Measurements from ENCODE around the gene ATP1A1.
A peak's percentile ranks its signal among the peaks of the same experiment; 100 is the strongest.

Gene ATP1A1

DNA sequence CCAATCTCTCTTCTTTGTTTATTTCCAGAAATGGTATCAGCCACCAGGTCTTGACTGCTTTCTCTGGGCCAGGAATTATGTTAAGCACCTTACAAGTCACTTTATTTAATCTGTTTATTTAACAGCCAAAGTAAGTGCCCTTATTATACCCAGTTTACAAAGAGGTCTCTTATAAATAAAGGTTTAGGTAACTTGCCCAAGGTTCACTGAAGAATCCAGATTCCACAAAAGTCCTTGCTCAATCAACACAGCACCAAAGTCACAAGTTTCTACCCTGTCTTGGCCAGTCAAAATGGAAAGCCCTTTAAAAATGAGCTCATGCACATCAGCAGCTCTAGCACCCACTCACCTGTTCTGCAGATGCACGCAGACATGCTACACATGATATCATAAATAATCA is 28.0 kb upstream of the ATP1A1 start:
- no peak for DNase-seq (ENCODE audit: low spot score)

DNA sequence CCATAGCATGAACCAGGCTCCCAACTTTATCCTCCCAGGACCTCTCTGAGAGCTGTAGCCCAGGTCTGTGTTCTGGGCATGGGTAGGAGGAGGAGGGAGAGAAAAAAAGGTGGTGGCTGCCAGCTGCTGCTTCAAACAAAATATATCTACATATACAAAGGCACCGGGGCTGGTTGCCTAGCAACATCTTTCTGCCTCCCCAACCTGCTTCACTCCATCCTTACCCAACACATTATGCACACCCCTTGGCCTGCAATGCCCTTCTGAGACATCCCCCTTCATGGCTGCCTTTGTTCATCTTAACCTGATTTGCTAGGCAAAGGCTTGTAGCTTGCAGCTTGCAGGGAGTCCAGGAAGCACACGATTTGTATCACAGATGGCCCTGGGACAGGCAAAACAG is 27.2 kb upstream of the ATP1A1 start:
- DNase-seq (ENCODE audit: low spot score): no peak

GRCh38 chr1:116346943-116347673 is 25.9 kb upstream of the ATP1A1 start:
- DNase-seq (ENCODE audit: low spot score): no peak

- no peak for DNase-seq (ENCODE audit: low spot score)
Measured at GRCh38 chr1:116347696-116348095, 25.3 kb upstream of the ATP1A1 start.

DNA sequence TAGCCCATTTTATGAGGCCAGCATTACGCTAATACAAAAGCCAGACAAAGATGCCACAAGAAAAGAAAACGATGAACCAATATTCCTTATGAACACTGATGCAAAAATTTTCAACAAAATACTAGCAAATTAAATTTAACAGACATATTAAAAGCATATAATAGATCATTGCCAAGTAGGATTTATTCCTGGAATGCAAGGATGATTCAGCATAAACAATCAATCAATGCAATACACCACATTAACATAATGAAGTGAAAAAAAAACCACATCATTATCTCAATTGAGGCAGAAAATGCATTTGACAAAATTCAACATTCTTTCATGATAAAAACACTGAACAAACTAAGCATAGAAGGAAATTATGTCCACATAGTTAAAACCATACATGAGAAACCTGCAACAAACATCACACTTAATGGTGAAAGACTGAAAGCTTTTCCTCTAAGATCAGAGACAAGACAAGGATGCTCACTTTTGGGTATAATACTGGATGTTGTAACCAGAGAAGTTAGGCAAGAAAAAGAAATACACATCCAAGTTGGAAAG is 22.9 kb upstream of the ATP1A1 start:
- DNase-seq (ENCODE audit: low spot score): no peak

- no peak for DNase-seq (ENCODE audit: low spot score)
Measured at GRCh38 chr1:116351914-116352313, 21.1 kb upstream of the ATP1A1 start.

DNA sequence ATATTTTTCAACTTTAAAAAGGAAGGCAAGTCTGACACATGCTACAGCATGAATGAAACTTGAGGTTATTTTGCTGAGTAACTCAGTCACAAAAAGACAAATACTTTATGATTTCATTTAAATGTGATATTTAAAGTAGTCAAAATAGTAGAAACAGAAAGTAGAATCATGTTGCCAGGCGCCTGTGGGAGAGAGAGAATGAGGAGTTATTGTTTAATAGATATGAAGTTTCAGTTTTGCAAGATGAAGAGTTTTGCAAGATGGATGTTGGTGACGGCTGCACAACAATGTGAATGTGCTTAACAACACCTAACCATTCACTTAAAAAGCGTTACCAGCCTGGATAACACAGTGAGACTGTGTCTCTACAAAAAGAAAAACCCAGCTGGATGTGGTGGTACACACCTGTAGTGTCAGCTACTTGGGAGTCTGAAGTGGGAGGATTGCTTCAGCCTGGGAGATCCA is 20.7 kb upstream of the ATP1A1 start:
- no peak for DNase-seq (ENCODE audit: low spot score)

DNA sequence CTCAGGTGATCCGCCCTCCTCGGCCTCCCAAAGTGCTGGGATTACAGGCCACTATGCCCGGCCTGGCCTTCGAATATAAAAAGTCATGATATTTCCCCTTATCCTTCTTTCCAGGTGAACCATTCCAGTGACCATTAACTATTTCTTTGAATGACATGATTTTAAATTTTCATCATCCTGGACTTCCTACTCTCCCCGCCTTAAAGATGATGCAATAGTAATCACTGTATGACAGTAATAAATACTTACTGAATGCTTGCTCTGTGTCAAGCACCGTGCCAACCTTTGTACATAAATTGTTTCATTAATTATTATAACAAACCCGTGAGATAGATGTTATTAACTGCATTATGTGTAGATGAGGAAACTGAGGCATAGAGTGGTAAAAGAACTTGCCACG is 19.9 kb upstream of the ATP1A1 start:
- DNase-seq (ENCODE audit: low spot score): no peak

GRCh38 chr1:116356067-116356466 is 17.0 kb upstream of the ATP1A1 start:
- DNase-seq (ENCODE audit: low spot score): no peak

DNA sequence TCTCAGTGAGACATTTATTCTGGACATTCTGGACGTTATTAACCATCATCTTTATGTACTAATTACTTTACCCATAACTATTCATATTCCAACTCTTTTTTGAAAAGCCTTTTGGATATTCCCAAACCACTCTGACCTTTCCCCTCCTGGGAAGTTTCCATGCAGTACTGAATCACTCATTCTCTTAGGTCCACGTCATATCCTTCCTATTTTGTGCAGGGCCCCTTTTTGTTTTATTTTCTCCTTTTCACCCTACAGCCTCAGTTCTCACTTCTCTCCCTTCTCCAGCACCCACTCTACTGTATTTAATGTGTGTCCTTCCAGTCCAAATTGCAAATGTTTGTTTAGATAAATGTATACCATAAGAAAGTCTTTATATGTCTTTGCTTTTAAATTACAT is 16.4 kb upstream of the ATP1A1 start:
- no peak for DNase-seq (ENCODE audit: low spot score)

- DNase-seq (ENCODE audit: low spot score): no peak
Measured at GRCh38 chr1:116357487-116357886, 15.6 kb upstream of the ATP1A1 start.

GRCh38 chr1:116359060-116359830 is 13.8 kb upstream of the ATP1A1 start:
- no peak for DNase-seq (ENCODE audit: low spot score)

DNA sequence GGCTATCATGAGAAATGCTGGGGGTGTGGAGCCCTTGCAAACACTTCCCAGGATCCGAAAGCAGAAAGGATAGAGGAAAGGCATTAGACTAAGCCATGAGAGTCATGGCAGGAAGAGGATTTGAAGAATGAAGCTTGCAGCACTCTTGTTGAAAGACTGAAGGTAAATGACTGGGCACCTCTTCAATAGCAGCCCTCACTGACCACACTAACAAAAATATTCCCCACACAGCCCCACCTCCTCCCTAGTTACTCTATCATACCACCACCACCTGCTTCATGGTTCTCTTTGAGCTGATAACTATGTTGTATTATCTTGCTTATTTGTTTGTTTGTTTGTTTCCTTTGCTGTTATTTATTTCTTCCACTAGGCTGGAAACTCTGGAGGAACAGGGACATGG is 13.2 kb upstream of the ATP1A1 start:
- no peak for DNase-seq (ENCODE audit: low spot score)

DNA sequence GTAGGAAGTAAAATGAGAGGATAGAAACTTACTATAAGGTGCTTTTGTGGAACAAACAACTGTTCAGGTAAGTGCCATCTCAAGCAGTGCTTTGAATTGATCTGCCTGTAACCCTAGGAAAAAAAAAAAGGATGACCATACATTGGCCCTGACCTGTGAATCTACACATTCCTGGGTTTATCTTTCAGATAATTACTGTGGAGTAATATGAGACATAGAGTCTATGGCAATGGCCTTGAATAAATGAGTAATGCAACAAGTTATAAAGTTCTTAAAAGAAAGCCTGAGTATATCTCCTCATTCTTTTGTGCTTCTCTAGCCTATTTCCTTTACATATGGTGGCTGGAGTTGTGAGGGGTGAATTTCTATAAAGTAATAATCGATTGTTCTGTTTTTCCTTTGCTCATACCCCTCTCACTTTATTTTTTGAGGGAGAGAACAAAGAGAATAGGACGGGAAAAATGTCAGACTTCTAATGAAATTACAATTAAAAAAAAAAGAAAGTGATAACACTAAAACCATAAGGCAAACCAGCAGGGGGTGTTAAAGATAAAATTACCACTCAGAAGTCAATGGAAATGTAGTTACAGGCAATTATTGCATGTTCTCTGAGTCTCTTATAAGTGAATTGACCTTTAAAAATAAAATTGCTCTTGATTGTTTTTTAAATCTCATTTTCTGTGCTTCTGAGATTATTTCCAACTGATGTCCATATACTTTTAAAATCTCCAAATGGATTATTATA is 12.4 kb upstream of the ATP1A1 start:
- DNase-seq (ENCODE audit: low spot score): peak; percentile 66

DNA sequence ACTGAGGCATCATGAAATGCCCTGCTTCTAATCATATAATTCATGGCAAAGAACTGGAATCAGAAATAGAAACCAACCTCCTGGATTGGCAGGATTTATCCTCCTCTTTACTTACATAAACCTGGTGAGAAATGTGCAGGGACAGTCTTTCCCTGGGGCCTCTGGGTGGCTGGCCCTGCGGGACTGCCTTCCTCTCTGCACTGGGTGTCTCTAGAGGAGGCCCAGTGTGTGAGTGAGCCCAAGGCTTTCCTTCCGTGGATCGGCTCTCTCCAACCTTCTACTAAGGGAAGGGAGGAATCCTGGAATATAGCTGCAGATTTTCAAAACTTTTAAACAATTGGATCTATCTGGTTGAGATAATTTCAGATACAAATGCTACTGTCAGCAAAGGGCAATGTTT is 11.4 kb upstream of the ATP1A1 start:
- DNase-seq (ENCODE audit: low spot score): no peak

DNA sequence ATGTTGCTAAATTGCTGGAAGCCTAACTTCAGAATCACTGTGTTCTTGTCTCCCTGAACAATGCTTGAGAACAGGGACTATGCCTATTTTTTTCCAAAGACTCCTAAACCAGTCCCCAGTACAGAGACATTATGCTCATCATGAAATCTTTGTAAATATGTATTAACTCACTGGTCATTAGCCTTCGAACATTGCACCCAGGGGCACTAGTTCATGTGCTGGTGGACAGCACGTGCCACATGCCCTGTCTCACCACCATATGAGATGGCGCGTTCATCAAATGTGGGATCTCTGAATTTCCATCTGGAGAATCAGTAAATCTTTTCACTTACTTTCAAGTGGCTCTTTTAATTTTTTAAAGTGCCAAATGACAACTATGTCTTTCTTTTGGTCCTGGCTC is 11.0 kb upstream of the ATP1A1 start:
- DNase-seq (ENCODE audit: low spot score): no peak

DNA sequence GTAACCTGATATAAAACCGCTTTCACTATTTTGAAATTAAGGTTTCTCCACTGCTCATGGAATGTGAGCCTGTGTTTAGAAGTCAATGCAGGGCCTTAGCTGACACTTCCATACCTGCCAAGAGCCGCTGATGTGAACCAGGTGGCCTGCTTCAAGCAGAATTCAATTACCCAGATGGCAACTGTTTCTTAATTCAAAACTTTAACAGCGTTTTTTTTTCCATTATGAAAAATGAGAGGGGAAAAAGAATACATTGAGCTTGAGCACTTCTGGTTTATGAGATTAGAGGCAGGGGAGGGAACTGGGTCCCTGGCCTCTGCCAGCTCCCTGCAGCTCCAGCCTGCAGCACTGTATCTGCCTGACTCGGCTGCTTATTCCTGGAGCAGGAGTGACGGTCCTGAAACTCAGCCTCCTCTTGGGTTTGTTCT is 7.7 kb upstream of the ATP1A1 start:
- DNase-seq (ENCODE audit: low spot score): no peak

GRCh38 chr1:116365857-116366256 is 7.2 kb upstream of the ATP1A1 start:
- no peak for DNase-seq (ENCODE audit: low spot score)

DNA sequence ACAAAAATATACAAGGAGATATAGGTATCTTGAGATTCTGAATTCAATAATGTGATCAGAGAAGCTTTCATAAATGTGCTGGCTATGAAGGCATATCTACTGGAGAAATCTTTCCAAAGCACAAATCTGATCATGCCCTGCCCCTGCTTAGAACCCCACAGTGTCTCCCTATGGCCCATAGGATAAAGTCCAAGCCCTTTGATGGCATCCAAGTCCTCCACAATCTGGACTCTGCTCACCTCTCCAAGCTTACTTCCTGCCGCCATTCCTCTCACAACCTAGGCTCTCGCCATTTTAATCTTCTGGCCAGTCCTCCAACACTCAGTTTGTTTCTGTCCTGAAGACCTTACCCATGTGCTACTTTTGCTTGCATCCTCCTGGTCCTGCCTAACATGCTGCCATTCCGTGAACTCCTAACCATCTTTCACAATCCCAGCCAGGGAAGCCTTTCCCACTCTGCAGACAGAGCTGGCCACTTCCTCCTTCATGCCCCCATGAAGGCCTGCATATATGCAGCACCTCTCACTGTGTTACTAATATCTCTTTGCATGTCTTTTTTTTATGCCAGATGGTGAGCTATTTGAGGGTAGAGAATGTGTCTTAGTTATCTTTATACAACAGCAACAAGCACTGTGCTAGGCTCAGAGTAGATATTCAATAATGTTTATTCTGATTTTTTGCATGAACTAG is 5.6 kb upstream of the ATP1A1 start:
- DNase-seq (ENCODE audit: low spot score): no peak

GRCh38 chr1:116368241-116368640 is 4.8 kb upstream of the ATP1A1 start:
- no peak for DNase-seq (ENCODE audit: low spot score)

DNA sequence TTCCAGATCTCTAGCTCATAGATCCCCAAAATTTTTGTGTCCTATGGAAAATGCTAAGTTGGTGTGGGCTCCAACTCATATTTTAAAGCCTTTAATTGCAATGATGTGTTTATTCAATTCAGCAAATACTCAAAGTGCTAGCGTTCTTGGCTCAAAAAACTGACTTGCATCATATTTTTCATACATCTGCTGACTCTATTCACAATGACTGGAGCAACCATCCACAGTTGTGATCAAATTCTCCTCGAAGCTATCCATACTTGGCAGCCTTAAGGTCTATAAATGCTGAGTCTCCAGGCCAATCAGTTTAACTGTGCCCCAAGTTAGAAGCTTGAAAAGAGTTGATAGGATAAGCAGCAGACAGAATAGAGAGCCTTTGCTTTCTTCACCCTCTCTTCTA is 2.9 kb upstream of the ATP1A1 start:
- no peak for DNase-seq (ENCODE audit: low spot score)

DNA sequence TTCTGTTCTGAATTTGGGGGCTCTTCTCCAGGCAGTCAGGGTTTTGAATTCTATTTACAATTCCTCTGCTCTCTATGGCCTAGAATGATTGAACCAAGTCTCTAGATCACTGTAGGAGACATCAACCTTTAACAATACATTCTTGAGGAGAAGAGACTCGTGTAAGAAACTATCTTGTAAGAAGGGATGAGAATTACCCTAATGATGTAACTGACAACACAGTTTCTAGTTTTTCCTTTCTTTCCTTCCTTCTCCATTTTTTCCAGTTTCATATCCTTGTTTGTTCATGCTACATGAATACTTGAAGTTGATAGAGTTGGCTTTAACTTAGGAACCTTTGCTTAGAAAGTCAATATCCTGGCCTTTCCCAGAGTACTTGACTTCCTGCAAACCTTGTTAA is 1.3 kb upstream of the ATP1A1 start:
- no peak for DNase-seq (ENCODE audit: low spot score)
